Measurements from ENCODE around the gene INTS3. TPM values are rescaled to one million over a fixed set of nuclear protein-coding genes. Genes with fewer than 3 reads are reported as not detected.

Gene INTS3
- total and polyA plus RNA-seq, 9 of the 15 experiments (the other 6 are each of a cell fraction or from before 2014, with no cell fraction given), result 6.3 to 24.1 (median 14.3) TPM

- H3K4me2 ChIP-seq (ENCODE audit: insufficient read depth, low read length), result no peak overlapping the region
- no TSS peak for BruUV-seq (replicated peaks)
- ATAC-seq (no peak), DNase-seq (ENCODE audit: extremely low read depth in 1 of 4, low spot score in 3 of 4) (no peak), FAIRE-seq (peak; percentile 56)
- no peak for TF ChIP-seq ZBTB12 (CRISPR knock-in tag; IDR thresholded peaks at IDR 0.05)
- TF ChIP-seq PKNOX1 (IDR thresholded peaks at IDR 0.05), result peak; percentile 43
- no peak for TF ChIP-seq ESRRB (CRISPR knock-in tag; IDR thresholded peaks at IDR 0.05; ENCODE audit: borderline replicate concordance)
- TF ChIP-seq, protein P1, sequence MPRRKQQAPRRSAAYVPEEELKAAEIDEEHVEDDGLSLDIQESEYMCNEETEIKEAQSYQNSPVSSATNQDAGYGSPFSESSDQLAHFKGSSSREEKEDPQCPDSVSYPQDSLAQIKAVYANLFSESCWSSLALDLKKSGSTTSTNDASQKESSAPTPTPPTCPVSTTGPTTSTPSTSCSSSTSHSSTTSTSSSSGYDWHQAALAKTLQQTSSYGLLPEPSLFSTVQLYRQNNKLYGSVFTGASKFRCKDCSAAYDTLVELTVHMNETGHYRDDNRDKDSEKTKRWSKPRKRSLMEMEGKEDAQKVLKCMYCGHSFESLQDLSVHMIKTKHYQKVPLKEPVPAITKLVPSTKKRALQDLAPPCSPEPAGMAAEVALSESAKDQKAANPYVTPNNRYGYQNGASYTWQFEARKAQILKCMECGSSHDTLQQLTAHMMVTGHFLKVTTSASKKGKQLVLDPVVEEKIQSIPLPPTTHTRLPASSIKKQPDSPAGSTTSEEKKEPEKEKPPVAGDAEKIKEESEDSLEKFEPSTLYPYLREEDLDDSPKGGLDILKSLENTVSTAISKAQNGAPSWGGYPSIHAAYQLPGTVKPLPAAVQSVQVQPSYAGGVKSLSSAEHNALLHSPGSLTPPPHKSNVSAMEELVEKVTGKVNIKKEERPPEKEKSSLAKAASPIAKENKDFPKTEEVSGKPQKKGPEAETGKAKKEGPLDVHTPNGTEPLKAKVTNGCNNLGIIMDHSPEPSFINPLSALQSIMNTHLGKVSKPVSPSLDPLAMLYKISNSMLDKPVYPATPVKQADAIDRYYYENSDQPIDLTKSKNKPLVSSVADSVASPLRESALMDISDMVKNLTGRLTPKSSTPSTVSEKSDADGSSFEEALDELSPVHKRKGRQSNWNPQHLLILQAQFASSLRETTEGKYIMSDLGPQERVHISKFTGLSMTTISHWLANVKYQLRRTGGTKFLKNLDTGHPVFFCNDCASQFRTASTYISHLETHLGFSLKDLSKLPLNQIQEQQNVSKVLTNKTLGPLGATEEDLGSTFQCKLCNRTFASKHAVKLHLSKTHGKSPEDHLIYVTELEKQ (CRISPR knock-in tag; IDR thresholded peaks at IDR 0.05), result no peak
- H4K20me1 ChIP-seq (replicated peaks; ENCODE audit: control insufficient read depth, insufficient read depth, low read length), result no peaks in the 10 kb centered on the region
- no peaks in the 10 kb centered on the region for H3K36me3 ChIP-seq (ENCODE audit: control insufficient read depth, insufficient read depth, low read length)
- no peak overlapping the region for H3K27ac ChIP-seq (ENCODE audit: extremely low read depth, low read depth, low read length)
- H3K9me1 ChIP-seq (ENCODE audit: control insufficient read depth, insufficient read depth, low read length), result no peaks in the 10 kb centered on the region
- H3K9ac ChIP-seq (ENCODE audit: insufficient read depth in 1 of 2, low read depth in 2 of 2, low read length in 2 of 2), result peak overlapping the region in 1 of 2 experiments; percentile 59; a peak in 2 of 4 replicates
- WGBS (ENCODE audit: insufficient coverage, low coverage, missing lambda C conversion rate), result 35% methylated on average over 10 of the region's 14 CpGs
- peaks cover 7 to 54% of the 10 kb centered on the region in 2 experiments for H3K4me1 ChIP-seq (replicated peaks in 1 of 2; ENCODE audit: control insufficient read depth in 2 of 2, insufficient read depth in 2 of 2, low read length in 2 of 2)
- CTCF ChIA-PET (ENCODE audit: low intra/inter-chr PET ratio), result no interaction called here
- no peak overlapping the region for H2AFZ ChIP-seq (ENCODE audit: low read depth, low read length)
- H3K4me3 ChIP-seq, result no peak overlapping the region
- H3K9me3 ChIP-seq (replicated peaks; ENCODE audit: control insufficient read depth, insufficient read depth, low read depth, low read length), result no peaks in the 10 kb centered on the region
- no peaks in the 10 kb centered on the region for H3K79me2 ChIP-seq (ENCODE audit: control insufficient read depth, insufficient read depth, low read length)
- in situ Hi-C loops (cut with MboI) (loop anchor here (5.0 kb wide), 1 partner anchor 193 kb away; the partner anchor contains the start of gene RAB13), intact Hi-C loops (cut with micrococcal nuclease) (loop anchor here (5.0 kb wide), 2 partner anchors 128 to 173 kb away; partner anchors contain the start of genes CREB3L4 and GATAD2B)
- H3K27me3 ChIP-seq (ENCODE audit: control insufficient read depth in 2 of 2, insufficient read depth in 2 of 2, low read length in 2 of 2), result no peaks in the 10 kb centered on the region
- POLR2A ChIA-PET, result interaction anchor here (0.7 kb wide), 1 partner anchor 31 kb away, joined by 3 read pairs; no protein-coding TSS in a partner anchor
Observed at GRCh38 chr1:153794624-153795329, 66.9 kb downstream of the INTS3 start.

Data from K562 (cell line).